IPS-15b (cell line): ENCODE data around the gene SERPINH1.

Experiments used
- H3K27me3 ChIP-seq: one replicate; pipeline ENCODE4 v1.6.1; 2013; ENCODE audit warnings: low read length; ENCODE audit not compliant: control insufficient read depth, insufficient read depth
- H3K36me3 ChIP-seq: one replicate; pipeline ENCODE4 v1.6.1; 2013; ENCODE audit warnings: low read length; ENCODE audit not compliant: control insufficient read depth, insufficient read depth
- H3K4me1 ChIP-seq: one replicate; pipeline ENCODE4 v1.6.1; 2013; ENCODE audit warnings: mild to moderate bottlenecking, low read length; ENCODE audit not compliant: control insufficient read depth, insufficient read depth
- H3K4me3 ChIP-seq: one replicate; pipeline ENCODE4 v1.5.1; 2013; ENCODE audit warnings: low read depth, low read length
- H3K9ac ChIP-seq: one replicate; pipeline ENCODE4 v1.6.1; 2013; ENCODE audit warnings: low read depth, mild to moderate bottlenecking, low read length
- H3K9me3 ChIP-seq: one replicate; pipeline ENCODE4 v1.6.1; 2013; ENCODE audit warnings: mild to moderate bottlenecking, low read length; ENCODE audit not compliant: control insufficient read depth, insufficient read depth

The SERPINH1 gene

DNA sequence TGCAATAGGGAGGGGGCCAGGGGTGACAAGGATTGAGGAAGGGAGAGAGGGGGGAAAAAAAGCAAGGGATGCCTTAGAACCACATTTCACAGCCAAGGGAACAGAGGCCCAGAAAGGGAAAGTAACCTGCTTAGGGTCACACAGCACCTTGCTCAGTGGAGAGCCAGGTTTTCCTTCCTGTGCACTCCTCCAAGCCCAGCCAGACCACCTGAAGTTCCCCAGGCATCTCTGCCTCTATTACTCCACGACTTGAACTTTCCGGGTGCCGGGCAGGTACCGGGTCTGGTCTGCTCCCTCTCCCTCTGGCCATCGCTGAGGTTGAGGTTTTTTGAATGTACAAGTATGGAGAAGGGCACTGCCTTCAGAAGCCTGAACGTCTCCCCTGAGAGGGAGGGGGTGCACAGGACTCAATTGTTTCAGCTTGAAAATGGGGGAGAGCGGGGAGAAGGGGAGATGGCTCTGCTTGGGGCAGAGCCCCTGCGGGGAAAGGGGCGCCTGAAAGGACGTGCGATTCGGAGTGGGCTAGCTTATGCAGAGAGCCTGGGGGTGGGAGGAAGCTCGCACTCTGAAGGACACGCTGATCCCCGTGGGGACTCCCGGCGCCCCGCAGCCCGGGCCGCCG lies 516 bp upstream of the SERPINH1 start:
- H3K4me1 ChIP-seq: peaks cover 23% of the 10 kb centered on the region
- peaks cover 12% of the 10 kb centered on the region for H3K36me3 ChIP-seq
- H3K27me3 ChIP-seq: no peaks in the 10 kb centered on the region
- peak overlapping the region; percentile 91 for H3K4me3 ChIP-seq
- no peaks in the 10 kb centered on the region for H3K9me3 ChIP-seq
- peak overlapping the region; percentile 75 for H3K9ac ChIP-seq

DNA sequence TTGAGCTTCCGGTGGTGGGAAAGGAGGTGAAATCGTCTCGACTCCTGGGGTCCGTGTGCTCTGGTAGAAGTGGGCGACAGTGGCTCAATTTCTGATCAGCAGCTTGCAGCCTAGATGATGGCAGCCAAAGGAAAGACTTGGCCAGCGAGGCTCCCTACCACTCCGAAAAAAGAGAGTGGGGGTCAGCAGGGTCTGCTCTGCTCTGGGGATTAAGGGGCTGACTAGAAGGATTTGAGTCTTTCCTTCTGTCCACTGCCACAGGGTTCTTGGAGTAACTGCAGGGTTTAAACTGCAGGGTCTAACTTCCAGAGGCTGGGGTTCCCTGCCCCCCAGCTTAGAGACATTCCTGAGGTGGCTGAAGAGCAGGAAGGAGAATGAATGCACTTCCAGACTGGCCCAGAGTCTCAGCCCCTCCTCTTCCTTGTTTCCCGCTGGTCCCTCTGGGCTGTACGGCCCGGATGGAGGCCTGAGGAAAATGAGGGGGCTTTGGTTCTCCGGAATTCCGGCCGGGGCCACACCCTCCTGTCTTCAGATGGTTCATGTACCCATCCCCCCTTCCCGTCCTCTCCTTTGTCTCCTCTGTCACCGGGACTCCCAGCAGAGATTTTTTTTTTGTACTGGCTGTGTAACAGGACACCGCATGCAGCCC lies 907 bp downstream of the SERPINH1 start:
- H3K9me3 ChIP-seq: no peaks in the 10 kb centered on the region
- peaks cover 26% of the 10 kb centered on the region for H3K36me3 ChIP-seq
- H3K4me3 ChIP-seq: peak overlapping the region; percentile 91
- H3K27me3 ChIP-seq: no peaks in the 10 kb centered on the region
- H3K9ac ChIP-seq: peak overlapping the region; percentile 96
- peaks cover 23% of the 10 kb centered on the region for H3K4me1 ChIP-seq

DNA sequence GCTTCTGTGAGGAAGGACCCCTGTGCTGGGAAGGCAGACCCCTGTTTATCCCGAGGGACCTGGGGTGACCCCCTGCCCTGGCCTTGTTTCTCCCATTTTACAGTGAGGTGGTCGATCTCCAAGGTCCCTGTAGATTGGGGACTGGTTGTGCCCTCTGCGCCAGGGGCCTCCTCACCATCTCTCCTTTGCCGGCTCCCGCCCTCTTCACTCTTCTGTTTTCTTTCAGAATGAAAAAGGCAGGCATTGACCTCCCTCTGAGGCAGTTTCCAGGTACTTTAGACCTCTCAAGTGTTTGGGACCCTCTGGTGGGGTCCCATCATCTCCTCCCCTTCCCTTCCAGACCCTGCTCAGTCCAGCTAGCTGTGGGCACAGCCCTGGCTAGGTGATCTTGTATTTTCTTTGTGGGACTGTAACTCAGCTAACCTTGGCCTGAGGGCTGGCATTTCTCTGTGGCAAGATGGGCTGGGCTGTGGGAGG lies 1.5 kb downstream of the SERPINH1 start:
- Histone ChIP-seq H3K9me3 (no peaks in the 10 kb centered on the region), H3K4me3 (peak overlapping the region; percentile 91), H3K9ac (peak overlapping the region; percentile 88), H3K27me3 (no peaks in the 10 kb centered on the region), H3K36me3 (peaks cover 31% of the 10 kb centered on the region), H3K4me1 (peaks cover 23% of the 10 kb centered on the region)

DNA sequence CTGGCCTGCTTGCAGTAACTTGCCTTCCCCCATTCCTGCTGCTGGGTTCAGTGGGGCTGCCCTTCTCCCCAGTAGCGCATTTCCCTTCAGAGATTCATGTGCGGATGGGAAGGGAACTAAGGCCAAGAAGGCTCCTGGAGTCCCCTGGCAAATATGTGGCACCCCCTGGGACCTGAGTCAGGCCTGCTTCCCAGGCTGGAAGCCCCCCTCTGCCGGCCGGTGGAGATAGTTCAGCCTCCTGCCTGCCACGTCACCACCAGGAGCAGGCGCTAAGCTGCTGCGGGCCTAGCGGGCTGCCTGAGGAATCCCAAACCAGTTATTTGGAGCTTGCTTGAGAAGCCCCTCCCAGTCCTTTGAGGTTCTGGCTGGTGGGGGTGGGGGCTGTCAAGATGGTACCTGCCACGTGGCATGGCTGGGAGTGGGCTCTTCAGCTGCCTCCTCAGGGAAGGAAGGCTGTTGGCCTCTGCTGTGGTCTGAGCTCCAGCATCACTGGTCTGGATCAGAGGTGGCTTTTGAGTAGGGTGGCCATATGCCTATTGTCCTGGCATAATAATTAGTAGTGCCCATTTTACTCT lies 2.0 kb downstream of the SERPINH1 start:
- H3K27me3 ChIP-seq: no peaks in the 10 kb centered on the region
- no peaks in the 10 kb centered on the region for H3K9me3 ChIP-seq
- H3K9ac ChIP-seq: peak overlapping the region; percentile 88
- H3K4me3 ChIP-seq: peak overlapping the region; percentile 91
- H3K4me1 ChIP-seq: peaks cover 23% of the 10 kb centered on the region
- H3K36me3 ChIP-seq: peaks cover 36% of the 10 kb centered on the region

DNA sequence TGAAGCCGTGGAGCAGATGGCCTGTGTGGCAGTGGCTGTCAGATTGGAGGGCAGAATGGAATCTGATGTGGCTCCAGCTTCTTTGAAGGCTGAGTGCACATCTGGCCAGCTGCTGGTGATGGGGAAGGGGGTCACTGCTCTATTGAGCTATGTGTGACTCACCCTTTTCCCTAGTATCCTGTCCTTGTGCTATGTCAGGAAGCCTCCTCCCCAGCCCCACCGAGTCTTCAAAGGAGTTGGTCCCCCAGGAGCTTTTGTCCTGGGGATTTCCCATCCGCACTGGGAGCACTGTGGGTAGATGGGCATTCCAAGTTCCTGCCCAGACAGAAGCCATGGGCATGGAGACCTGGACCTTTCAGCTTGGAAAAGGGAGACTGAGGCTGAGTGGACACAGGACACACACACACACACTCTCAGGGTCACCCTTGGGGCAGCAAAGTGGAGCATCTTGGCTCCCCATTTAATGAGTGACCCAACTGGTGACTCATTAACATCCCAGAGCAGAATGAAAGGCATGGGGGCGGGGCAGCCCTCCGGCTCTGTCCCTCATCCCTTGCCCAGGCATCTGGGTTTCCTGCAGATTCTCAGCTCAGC lies 3.3 kb downstream of the SERPINH1 start:
- Histone ChIP-seq H3K27me3 (no peaks in the 10 kb centered on the region), H3K9me3 (no peaks in the 10 kb centered on the region), H3K9ac (no peak overlapping the region), H3K4me1 (peaks cover 18% of the 10 kb centered on the region), H3K4me3 (no peak overlapping the region), H3K36me3 (peaks cover 45% of the 10 kb centered on the region)

DNA sequence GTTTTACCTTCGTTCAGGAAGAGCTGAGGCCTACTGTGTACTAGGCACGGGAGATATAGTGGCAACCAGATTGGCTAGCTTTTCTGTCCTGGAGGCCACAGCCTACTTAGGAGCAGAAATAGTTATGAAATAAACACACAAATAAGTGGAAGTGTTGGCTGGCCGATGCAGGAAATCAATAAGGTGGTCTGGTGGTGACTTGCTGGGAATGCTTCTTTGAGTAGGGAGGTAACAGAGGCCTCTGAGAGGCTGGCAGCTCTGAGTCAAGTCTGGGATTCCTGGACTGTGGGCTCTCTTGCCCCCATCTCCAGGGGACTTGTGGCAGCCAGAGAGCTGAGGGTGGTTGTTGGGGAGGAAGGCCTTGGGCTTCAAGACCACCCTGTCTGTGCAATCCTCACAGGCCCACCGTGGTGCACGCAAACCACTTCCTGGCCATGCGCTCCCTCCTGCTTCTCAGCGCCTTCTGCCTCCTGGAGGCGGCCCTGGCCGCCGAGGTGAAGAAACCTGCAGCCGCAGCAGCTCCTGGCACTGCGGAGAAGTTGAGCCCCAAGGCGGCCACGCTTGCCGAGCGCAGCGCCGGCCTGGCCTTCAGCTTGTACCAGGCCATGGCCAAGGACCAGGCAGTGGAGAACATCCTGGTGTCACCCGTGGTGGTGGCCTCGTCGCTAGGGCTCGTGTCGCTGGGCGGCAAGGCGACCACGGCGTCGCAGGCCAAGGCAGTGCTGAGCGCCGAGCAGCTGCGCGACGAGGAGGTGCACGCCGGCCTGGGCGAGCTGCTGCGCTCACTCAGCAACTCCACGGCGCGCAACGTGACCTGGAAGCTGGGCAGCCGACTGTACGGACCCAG lies 4.1 kb downstream of the SERPINH1 start:
- Histone ChIP-seq H3K4me3 (no peak overlapping the region), H3K4me1 (peaks cover 18% of the 10 kb centered on the region), H3K9ac (no peak overlapping the region), H3K9me3 (no peaks in the 10 kb centered on the region), H3K36me3 (peaks cover 53% of the 10 kb centered on the region), H3K27me3 (no peaks in the 10 kb centered on the region)

DNA sequence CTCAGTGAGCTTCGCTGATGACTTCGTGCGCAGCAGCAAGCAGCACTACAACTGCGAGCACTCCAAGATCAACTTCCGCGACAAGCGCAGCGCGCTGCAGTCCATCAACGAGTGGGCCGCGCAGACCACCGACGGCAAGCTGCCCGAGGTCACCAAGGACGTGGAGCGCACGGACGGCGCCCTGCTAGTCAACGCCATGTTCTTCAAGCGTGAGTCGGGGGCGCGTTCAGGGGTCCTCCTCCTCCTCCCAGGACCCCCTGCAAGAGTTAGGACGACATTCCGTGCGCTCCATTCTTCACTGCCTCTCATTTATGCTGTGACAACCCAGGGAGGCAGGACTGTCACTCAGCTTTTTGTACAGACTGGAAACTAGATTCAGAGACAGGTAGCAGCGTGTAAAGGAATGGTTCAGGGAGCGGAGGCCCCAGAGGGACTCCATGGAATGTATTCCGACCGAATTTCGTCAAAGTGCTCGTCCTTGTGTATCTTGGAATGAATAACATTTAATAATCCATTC lies 4.8 kb downstream of the SERPINH1 start:
- Histone ChIP-seq H3K27me3 (no peaks in the 10 kb centered on the region), H3K9ac (no peak overlapping the region), H3K36me3 (peaks cover 60% of the 10 kb centered on the region), H3K4me1 (peaks cover 15% of the 10 kb centered on the region), H3K4me3 (no peak overlapping the region), H3K9me3 (no peaks in the 10 kb centered on the region)

DNA sequence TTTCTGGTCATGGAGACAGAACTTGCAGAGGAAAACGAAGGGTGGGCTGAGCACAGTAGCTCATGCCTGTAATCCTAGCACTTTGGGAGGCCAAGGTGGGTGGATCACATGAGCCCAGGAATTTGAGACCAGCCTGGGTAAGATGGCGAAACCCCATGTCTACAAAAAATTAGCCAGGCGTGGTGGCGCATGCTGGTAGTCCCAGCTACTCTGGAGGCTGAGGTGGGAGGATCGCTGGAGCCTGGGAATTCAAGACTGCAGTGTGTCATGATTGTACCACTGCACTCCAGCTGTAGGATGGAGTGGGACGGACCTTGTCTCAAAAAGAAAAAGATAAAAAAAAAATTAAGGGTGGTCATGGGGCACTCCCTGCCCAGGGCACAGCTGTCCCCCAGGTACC lies 5.9 kb downstream of the SERPINH1 start:
- H3K4me3 ChIP-seq: no peak overlapping the region
- H3K36me3 ChIP-seq: peaks cover 69% of the 10 kb centered on the region
- H3K9ac ChIP-seq: no peak overlapping the region
- no peaks in the 10 kb centered on the region for H3K9me3 ChIP-seq
- H3K4me1 ChIP-seq: peaks cover 15% of the 10 kb centered on the region
- H3K27me3 ChIP-seq: no peaks in the 10 kb centered on the region

DNA sequence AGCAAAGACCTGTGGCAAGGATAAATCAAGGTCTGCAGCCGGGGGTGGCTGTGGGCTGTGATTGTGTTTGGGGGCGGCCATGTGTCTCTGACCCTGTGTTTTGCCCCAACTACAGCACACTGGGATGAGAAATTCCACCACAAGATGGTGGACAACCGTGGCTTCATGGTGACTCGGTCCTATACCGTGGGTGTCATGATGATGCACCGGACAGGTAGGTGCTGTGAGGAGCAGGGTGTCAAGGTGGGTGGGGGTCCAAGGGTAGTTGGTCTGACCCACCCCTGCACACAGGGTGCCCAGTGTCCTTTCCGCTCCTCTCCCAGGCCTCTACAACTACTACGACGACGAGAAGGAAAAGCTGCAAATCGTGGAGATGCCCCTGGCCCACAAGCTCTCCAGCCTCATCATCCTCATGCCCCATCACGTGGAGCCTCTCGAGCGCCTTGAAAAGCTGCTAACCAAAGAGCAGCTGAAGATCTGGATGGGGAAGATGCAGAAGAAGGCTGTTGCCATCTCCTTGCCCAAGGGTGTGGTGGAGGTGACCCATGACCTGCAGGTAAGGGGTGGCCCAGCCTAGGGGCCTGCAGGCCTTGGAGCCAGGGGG lies 6.7 kb downstream of the SERPINH1 start:
- no peak overlapping the region for H3K4me3 ChIP-seq
- H3K9me3 ChIP-seq: no peaks in the 10 kb centered on the region
- H3K9ac ChIP-seq: no peak overlapping the region
- H3K27me3 ChIP-seq: no peaks in the 10 kb centered on the region
- H3K4me1 ChIP-seq: peaks cover 14% of the 10 kb centered on the region
- H3K36me3 ChIP-seq: peaks cover 74% of the 10 kb centered on the region

DNA sequence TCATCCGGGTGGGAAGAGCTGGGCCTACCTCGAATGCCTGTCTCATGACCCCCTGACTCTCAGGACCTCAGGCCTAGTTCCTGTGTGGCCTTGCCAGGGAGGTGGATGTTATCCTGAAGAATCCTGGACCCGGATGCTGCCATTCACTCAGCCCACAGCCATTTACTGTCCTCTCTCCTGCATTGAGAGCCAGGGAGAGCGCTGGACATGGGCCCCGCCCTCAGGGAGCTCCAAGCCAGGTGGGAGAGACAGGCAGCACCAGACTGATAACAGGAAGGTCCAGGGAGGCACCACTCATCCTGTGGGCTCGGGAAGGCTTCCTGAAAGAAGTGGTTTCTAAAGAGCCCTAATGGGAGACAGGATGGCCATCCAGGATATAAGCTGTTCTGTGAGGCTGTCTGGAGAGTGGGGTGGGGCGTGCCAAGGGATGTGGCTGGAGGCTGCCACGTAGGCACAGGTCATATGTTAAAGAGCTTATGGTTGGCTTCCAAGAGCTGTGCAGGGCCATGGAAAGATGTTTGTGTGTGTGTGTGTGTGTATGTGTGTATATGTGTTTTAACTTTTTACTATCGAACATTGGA lies 8.6 kb downstream of the SERPINH1 start:
- Histone ChIP-seq H3K4me3 (no peak overlapping the region), H3K36me3 (peaks cover 77% of the 10 kb centered on the region), H3K9ac (no peak overlapping the region), H3K9me3 (no peaks in the 10 kb centered on the region), H3K4me1 (peaks cover 2% of the 10 kb centered on the region), H3K27me3 (no peaks in the 10 kb centered on the region)
